GM10248 (cell line): ENCODE measurements around the gene DUSP22.
A peak's percentile ranks its signal among the peaks of the same experiment; 100 is the strongest.

Source experiments
- CTCF ChIA-PET: fragments of 300-600 bp; sonication (Branson Sonifier 250); formaldehyde crosslinking; extraction: SDS; loops from one replicate; lab custom pipeline; 2021; ENCODE audit warnings: antibody characterized with exemption; lab: Yijun Ruan, JAX
- POLR2A ChIA-PET: fragments of 350-650 bp; sonication (Branson Sonifier 250); formaldehyde crosslinking; extraction: SDS; loops from one replicate; lab custom pipeline; 2020; ENCODE audit warnings: antibody characterized with exemption; lab: Yijun Ruan, JAX
- DNase-seq: peaks from one replicate; pipeline ENCODE4 v3.0.0; 2012; ENCODE audit errors: extremely low spot score
- TF ChIP-seq, protein P1 (sequence below): IDR thresholded peaks from 2 replicates; pipeline ENCODE4 v1.5.1; 2012; ENCODE audit warnings: mild to moderate bottlenecking, low read depth; ENCODE audit errors: extremely low read depth, missing control alignments, control extremely low read depth

The DUSP22 gene

DNA sequence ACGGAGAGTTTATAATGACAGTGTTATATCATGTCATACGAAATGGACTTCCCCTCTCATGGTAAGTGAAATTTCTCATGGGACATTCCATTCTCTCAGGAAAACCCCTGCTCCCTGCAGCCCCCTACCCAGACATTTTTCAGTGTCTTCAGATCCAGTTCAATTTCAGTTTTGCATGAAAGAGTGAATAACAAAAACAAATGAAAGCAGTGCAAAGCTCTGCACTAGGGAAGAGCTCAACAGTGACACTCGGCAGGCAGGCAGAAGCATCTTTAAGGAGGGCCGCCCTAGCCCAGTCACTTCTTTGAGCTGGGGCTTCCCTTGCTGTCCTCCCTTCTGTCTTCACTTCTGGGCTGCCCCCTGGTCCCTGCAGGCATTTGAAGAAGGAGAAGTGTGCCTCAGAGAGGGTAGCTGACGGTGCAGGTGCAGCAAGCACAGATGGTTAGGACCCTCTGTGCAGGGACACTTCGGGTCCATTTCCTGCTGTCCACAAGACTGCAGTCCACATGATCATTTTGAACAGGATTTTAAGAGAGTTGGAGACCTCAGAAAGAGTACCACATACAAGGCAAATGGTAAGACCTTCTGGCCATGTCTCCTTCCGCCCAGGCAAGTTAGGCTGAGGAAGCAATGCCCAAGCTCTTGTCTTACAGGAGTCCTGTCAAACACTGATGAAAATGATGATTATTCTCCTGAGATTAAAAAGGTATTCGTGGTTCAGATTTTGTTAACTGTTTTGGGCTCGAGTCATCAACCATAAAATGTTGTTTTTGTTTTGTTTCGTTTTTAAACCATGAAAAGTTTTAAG lies 5.4 kb upstream of the DUSP22 start:
- ChIA-PET POLR2A (interaction anchor here (1.8 kb wide), 1 partner anchor 105 kb away, joined by 5 read pairs; the partner anchor contains the start of gene IRF4), CTCF (interaction anchor here (0.6 to 2.7 kb wide), 10 partner anchors 9 to 98 kb away, joined by 3 to 11 read pairs (median 4); no protein-coding TSS in a partner anchor)
- peak; percentile 67 for DNase-seq
- TF ChIP-seq, protein P1, sequence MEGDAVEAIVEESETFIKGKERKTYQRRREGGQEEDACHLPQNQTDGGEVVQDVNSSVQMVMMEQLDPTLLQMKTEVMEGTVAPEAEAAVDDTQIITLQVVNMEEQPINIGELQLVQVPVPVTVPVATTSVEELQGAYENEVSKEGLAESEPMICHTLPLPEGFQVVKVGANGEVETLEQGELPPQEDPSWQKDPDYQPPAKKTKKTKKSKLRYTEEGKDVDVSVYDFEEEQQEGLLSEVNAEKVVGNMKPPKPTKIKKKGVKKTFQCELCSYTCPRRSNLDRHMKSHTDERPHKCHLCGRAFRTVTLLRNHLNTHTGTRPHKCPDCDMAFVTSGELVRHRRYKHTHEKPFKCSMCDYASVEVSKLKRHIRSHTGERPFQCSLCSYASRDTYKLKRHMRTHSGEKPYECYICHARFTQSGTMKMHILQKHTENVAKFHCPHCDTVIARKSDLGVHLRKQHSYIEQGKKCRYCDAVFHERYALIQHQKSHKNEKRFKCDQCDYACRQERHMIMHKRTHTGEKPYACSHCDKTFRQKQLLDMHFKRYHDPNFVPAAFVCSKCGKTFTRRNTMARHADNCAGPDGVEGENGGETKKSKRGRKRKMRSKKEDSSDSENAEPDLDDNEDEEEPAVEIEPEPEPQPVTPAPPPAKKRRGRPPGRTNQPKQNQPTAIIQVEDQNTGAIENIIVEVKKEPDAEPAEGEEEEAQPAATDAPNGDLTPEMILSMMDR, result no peak

DNA sequence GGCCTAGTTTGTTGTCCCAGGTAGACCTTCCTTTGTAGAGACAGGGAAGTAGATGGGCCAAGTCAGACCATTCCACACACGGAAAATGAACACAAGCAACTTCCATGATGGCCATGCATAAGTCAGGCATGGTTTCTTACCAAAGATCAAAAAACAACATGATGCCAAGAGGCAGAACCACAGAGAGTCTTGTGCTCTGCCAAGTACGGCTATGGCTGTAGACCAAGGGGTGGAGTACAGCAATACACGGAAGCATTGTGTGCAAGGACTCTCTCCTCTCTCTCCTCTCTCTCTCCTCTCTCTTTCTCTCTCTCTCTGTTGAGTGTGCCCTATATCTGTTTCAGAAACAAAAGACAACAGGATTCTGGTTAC lies 4.8 kb upstream of the DUSP22 start:
- TF ChIP-seq, protein P1, result no peak
- CTCF ChIA-PET, result interaction anchor here (1.1 to 2.2 kb wide), 6 partner anchors 14 to 69 kb away, joined by 3 to 11 read pairs (median 4); no protein-coding TSS in a partner anchor
- DNase-seq, result no peak
- POLR2A ChIA-PET, result interaction anchor here (1.8 kb wide), 1 partner anchor 105 kb away, joined by 5 read pairs; the partner anchor contains the start of gene IRF4

DNA sequence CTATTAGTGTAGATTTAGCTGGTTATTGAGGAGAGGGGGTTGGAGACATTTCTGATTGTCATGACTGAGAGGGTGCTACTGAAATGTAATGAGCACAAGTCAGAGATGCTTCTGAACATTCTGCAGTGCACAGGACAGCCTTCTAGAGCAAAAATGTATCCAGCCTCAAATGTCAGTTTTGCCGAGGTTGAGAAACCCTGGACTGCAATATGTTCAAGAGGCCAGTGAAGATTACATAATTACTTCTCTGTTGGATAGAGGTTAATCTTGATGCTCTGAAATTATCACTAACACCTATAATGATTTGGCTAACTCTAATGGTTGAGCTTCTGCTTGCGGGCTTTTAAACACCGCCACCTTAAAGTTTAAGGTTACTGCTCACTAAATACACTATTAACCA lies 3.4 kb upstream of the DUSP22 start:
- CTCF ChIA-PET, result interaction anchor here (1.0 to 2.4 kb wide), 7 partner anchors 11 to 140 kb away, joined by 3 to 11 read pairs (median 4); no protein-coding TSS in a partner anchor
- TF ChIP-seq, protein P1, result no peak
- POLR2A ChIA-PET, result no interaction called here
- no peak for DNase-seq

DNA sequence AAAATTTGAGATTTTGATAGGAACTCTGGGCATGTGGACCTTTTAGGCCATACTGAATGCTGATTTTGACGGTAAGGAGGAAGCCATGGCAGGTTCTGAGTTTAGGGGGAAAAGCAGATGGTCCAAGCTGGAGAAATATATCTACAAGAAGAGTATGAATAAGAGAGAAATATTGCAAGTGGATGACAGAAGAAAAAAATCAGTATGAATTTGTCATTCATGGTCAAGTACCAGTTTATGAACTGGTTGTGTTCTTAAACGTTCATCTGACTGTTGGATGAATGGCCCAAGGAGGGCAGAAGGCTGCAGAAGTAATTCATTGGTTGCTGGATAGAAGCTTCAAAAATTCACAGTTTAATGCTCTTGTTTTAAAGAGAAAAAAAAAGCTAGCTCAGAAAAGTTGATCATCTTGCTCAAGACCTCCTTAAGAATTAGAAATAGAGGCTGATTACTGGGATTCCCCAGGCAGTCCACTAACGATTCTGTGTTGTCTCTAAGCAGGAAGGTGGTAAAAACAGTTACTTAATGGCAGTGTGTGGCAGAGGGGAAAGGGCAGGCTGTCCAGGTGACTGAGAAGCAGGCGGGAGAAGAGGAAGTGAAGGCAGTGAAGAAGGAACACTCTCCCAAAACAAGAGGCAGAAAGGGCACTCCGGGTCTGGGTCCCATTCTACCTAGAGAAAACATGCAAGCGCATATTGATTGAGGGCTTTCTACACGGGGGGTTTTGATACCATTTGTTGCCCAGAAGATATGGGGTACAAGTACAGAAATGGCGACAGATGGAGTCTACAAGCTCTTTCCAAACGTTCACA lies 2.0 kb upstream of the DUSP22 start:
- no peak for DNase-seq
- TF ChIP-seq, protein P1, result no peak
- POLR2A ChIA-PET, result interaction anchor here (0.6 to 0.7 kb wide), 2 partner anchors 9 to 101 kb away, joined by 3 to 4 read pairs; no protein-coding TSS in a partner anchor
- CTCF ChIA-PET, result interaction anchor here (0.7 to 2.4 kb wide), 6 partner anchors 12 to 109 kb away, joined by 3 to 11 read pairs (median 4); no protein-coding TSS in a partner anchor

DNA sequence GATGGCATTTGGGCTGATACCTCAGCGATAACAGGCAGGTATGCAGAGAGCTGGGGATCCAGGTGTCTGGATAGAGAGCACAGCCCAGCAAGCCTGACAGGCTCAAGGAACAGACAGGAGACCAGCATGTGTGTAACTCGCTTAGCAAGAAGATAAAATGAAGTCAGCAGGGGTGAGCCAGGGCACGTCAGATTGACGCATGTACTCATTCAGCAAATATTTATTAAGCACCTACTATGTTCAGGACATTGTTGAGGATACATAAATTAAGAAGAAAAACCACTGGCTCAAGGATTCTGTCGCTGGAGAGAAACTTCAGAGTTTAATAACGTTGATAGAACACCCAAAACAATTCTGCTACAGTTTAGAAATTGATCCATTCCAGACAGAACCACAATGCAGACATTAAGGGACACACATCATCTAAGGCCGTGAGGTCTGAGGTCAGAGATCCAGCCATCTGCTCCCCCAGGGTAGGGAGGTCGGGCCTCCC lies 1.0 kb upstream of the DUSP22 start:
- TF ChIP-seq, protein P1, result no peak
- ChIA-PET CTCF (interaction anchor here (1.1 to 2.4 kb wide), 3 partner anchors 15 to 108 kb away, joined by 4 to 7 read pairs (median 4); no protein-coding TSS in a partner anchor), POLR2A (no interaction called here)
- no peak for DNase-seq
